Activated CD8-positive, alpha-beta T cell treated with anti-CD3 and anti-CD28 coated beads for 36 hours (primary cell): Measurements from ENCODE around the gene CDC37L1. TPM values are rescaled to one million over a fixed set of nuclear protein-coding genes. Genes with fewer than 3 reads are reported as not detected.

Experiments used
- ATAC-seq: fragments of 200-7000 bp; cut with Tn5 transposase; one replicate; pipeline ENCODE4 v1.10.0; 2021; ENCODE audit warnings: mild to moderate bottlenecking, moderate library complexity
- CTCF ChIA-PET: fragments of 350-600 bp; sonication (Branson Sonifier 250); formaldehyde crosslinking; loops from one replicate; lab custom pipeline; 2021; ENCODE audit warnings: antibody characterized with exemption; lab: Charles Lee
- POLR2A ChIA-PET: fragments of 350-600 bp; sonication (Branson Sonifier 250); formaldehyde crosslinking; loops from one replicate; lab custom pipeline; 2021; ENCODE audit warnings: antibody characterized with exemption; lab: Charles Lee
- DNase-seq: peaks from one replicate; pipeline ENCODE4 v3.0.0-alpha.2; 2020
- H3K27ac Mint-ChIP-seq: one replicate; pipeline ENCODE4 v1.8.0; 2021; ENCODE audit warnings: mild to moderate bottlenecking, mixed read lengths
- H3K27me3 Mint-ChIP-seq: one replicate; pipeline ENCODE4 v1.8.0; 2021; ENCODE audit warnings: mixed read lengths
- H3K36me3 Mint-ChIP-seq: one replicate; pipeline ENCODE4 v1.8.0; 2021; ENCODE audit warnings: low read depth, mixed read lengths
- H3K4me1 Mint-ChIP-seq: one replicate; pipeline ENCODE4 v1.8.0; 2021; ENCODE audit warnings: low read depth, mixed read lengths
- H3K4me3 Mint-ChIP-seq: one replicate; pipeline ENCODE4 v1.8.0; 2021; ENCODE audit warnings: mild to moderate bottlenecking, moderate library complexity, mixed read lengths
- H3K9me3 Mint-ChIP-seq: one replicate; pipeline ENCODE4 v1.8.0; 2021; ENCODE audit warnings: mixed read lengths
- CTCF ChIP-seq: fragments of 200-600 bp; IDR thresholded peaks from one replicate; pipeline ENCODE4 v1.8.0; 2022; ENCODE audit warnings: antibody characterized with exemption, mild to moderate bottlenecking
- intact Hi-C: fragments of 100-400 bp; cut with micrococcal nuclease; formaldehyde crosslinking; loops from one replicate; pipeline ENCODE4 v1.10.0; 2022
- total RNA-seq, 2 experiments: library from RNA; stranded (reverse); gene quantifications; one replicate each; pipeline ENCODE4 v1.2.3, GENCODE V29; 2021

Gene CDC37L1
- total RNA-seq, 2 experiments from 2014 or later: 10.0 to 10.2 TPM

DNA sequence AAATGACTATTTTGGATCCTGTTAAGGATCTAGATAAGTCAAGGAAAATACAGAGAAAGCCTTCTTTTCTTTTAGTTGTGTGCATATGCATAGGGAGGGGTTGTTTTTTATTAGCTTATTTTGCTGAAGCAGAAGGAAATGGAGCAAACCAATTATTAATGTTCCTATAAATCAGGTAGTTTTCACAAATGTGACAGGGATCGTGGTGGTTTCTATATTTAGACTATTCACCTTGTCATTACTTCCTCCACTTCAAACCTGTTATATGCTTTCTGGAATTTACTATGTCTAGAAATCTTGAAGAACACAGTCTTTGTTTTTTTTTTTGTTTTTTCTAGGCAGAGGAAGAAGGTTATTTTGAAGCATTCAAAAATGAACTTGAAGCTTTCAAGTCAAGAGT is 22.2 kb downstream of the CDC37L1 start:
- intact Hi-C loops: no loop called here
- no peak for DNase-seq

GRCh38 chr9:4704129-4704528 is 24.8 kb downstream of the CDC37L1 start:
- no peak overlapping the region for H3K27ac Mint-ChIP-seq
- no peak for DNase-seq
- CTCF ChIA-PET: interaction anchor here (1.1 kb wide), 1 partner anchor 45 kb away, joined by 3 read pairs; no protein-coding TSS in a partner anchor
- intact Hi-C loops: no loop called here
- POLR2A ChIA-PET: no interaction called here
- ATAC-seq: peak; percentile 45
- no peak overlapping the region for H3K4me3 Mint-ChIP-seq
- H3K27me3 Mint-ChIP-seq: no peaks in the 10 kb centered on the region
- H3K4me1 Mint-ChIP-seq: peaks cover 25% of the 10 kb centered on the region
- H3K9me3 Mint-ChIP-seq: no peaks in the 10 kb centered on the region
- no peak for TF ChIP-seq CTCF
- H3K36me3 Mint-ChIP-seq: peaks cover 37% of the 10 kb centered on the region

More for the DNA sequence above, 22.2 kb downstream of the CDC37L1 start:
- Mint-ChIP-seq H3K4me1 (peaks cover 18% of the 10 kb centered on the region), H3K9me3 (no peaks in the 10 kb centered on the region), H3K27me3 (no peaks in the 10 kb centered on the region), H3K4me3 (no peak overlapping the region), H3K36me3 (peaks cover 34% of the 10 kb centered on the region), H3K27ac (no peak overlapping the region)
- ChIA-PET CTCF (interaction anchor here (1.5 kb wide), 1 partner anchor 57 kb away, joined by 3 read pairs; no protein-coding TSS in a partner anchor), POLR2A (interaction anchor here (0.9 to 1.2 kb wide), 2 partner anchors 9 to 12 kb away, joined by 3 to 4 read pairs; no protein-coding TSS in a partner anchor)
- TF ChIP-seq CTCF: no peak
- ATAC-seq: no peak

- H3K4me3 Mint-ChIP-seq: no peak overlapping the region
- peak overlapping the region; percentile 53 for H3K27ac Mint-ChIP-seq
- ATAC-seq (no peak), DNase-seq (no peak)
- no peaks in the 10 kb centered on the region for H3K27me3 Mint-ChIP-seq
- H3K9me3 Mint-ChIP-seq: no peaks in the 10 kb centered on the region
- TF ChIP-seq CTCF: no peak
- H3K4me1 Mint-ChIP-seq: peaks cover 25% of the 10 kb centered on the region
- ChIA-PET POLR2A (no interaction called here), CTCF (no interaction called here)
- intact Hi-C loops: no loop called here
- peaks cover 39% of the 10 kb centered on the region for H3K36me3 Mint-ChIP-seq
These were observed 26.7 kb downstream of the CDC37L1 start for GRCh38 chr9:4706021-4706420.

GRCh38 chr9:4706971-4707622 is 27.7 kb downstream of the CDC37L1 start:
- intact Hi-C loops: no loop called here
- CTCF ChIA-PET: interaction anchor here (0.6 kb wide), 1 partner anchor 43 kb away, joined by 3 read pairs; no protein-coding TSS in a partner anchor
- Mint-ChIP-seq H3K4me1 (peaks cover 22% of the 10 kb centered on the region), H3K27ac (peak overlapping the region; percentile 57), H3K36me3 (peaks cover 35% of the 10 kb centered on the region), H3K9me3 (no peaks in the 10 kb centered on the region), H3K4me3 (no peak overlapping the region), H3K27me3 (no peaks in the 10 kb centered on the region)
- DNase-seq: no peak
- no peak for TF ChIP-seq CTCF
- POLR2A ChIA-PET: no interaction called here
- ATAC-seq: no peak

GRCh38 chr9:4709380-4709779 is 30.0 kb downstream of the CDC37L1 start:
- CTCF ChIA-PET: interaction anchor here (0.6 to 0.7 kb wide), 2 partner anchors 17 to 76 kb away, joined by 4 read pairs; no protein-coding TSS in a partner anchor
- H3K4me1 Mint-ChIP-seq: peaks cover 15% of the 10 kb centered on the region
- ATAC-seq: no peak

More at GRCh38 chr9:4709380-4709779, 30.0 kb downstream of the CDC37L1 start:
- TF ChIP-seq CTCF: no peak
- H3K4me3 Mint-ChIP-seq: no peak overlapping the region
- POLR2A ChIA-PET: no interaction called here
- H3K27ac Mint-ChIP-seq: no peak overlapping the region
- DNase-seq: no peak
- intact Hi-C loops: no loop called here
- no peaks in the 10 kb centered on the region for H3K9me3 Mint-ChIP-seq
- H3K36me3 Mint-ChIP-seq: peaks cover 33% of the 10 kb centered on the region
- no peaks in the 10 kb centered on the region for H3K27me3 Mint-ChIP-seq
